Small intestine (tissue), 7 donors: ENCODE measurements around the gene JMJD6. TPM values are rescaled to one million over a fixed set of nuclear protein-coding genes. Genes with fewer than 3 reads are reported as not detected.
"Not testable (repeated sequence)": the region's sequence is repeated elsewhere in the genome, so short reads cannot be mapped to it uniquely, and the experiment has no call there.

Experiments
- DNase-seq, 2 donors: peaks; one replicate each; pipeline versions ENCODE4 v3.0.0 to v3.0.0-alpha.2; 2013
- FAIRE-seq: peaks from 2 replicates; lab custom pipeline; 2012; peaks lifted over from hg19 to GRCh38; lab: Jason Lieb, UNC
- H3K27ac ChIP-seq, 3 donors: one replicate each; pipeline ENCODE4 v1.5.1; 2013; ENCODE audit warnings: low read length in 2 of 3, mild to moderate bottlenecking in 2 of 3, control low read depth in 1 of 3, inconsistent platforms in 1 of 3, low read depth in 1 of 3, moderate library complexity in 1 of 3
- H3K27me3 ChIP-seq, 3 donors: one replicate each; pipeline ENCODE4 v1.6.1; 2013; ENCODE audit warnings: low read length in 3 of 3, inconsistent platforms in 1 of 3; ENCODE audit not compliant: control insufficient read depth in 3 of 3, insufficient read depth in 3 of 3
- H3K36me3 ChIP-seq, 3 donors: one replicate each; pipeline ENCODE4 v1.6.1; 2013; ENCODE audit warnings: low read length in 3 of 3, inconsistent platforms in 1 of 3, low read depth in 1 of 3, mild to moderate bottlenecking in 1 of 3, moderate library complexity in 1 of 3; ENCODE audit not compliant: control insufficient read depth in 3 of 3, insufficient read depth in 2 of 3
- H3K4me1 ChIP-seq, 3 donors: one replicate each; pipeline ENCODE4 v1.6.1; 2013; ENCODE audit warnings: low read length in 2 of 3, inconsistent platforms in 1 of 3, low read depth in 1 of 3, mild to moderate bottlenecking in 1 of 3, moderate library complexity in 1 of 3; ENCODE audit not compliant: control insufficient read depth in 3 of 3, insufficient read depth in 2 of 3
- H3K4me3 ChIP-seq, 3 donors: one replicate each; pipeline ENCODE4 v1.5.1; 2013; ENCODE audit warnings: low read length in 3 of 3, control low read depth in 1 of 3, inconsistent platforms in 1 of 3, low read depth in 1 of 3, mild to moderate bottlenecking in 1 of 3, moderate library complexity in 1 of 3
- H3K9me3 ChIP-seq, 2 donors: one replicate each; pipeline ENCODE4 v1.6.1; 2013; ENCODE audit warnings: low read depth in 1 of 2, low read length in 1 of 2; ENCODE audit not compliant: control insufficient read depth in 2 of 2, insufficient read depth in 1 of 2
- WGBS, 3 donors: extraction: QIAGEN DNeasy Blood & Tissue Kit; methylation state at CpG; one replicate each; pipeline ENCODE4 v1.1.7; 2013; 5-methylcytosine and 5-hydroxymethylcytosine counted together
- polyA plus RNA-seq, 4 donors: library from polyadenylated mRNA; stranded (reverse) in 3 of 4; unstranded in 1 of 4; fragments of 200-250 nt in 3 of 4; fragments of 120-200 nt in 1 of 4; gene quantifications; one replicate each; pipeline versions ENCODE4 v1.2.1 to v1.2.3, GENCODE V29; 2013
- donor health status: healthy with polysubstance abuse.
- donor health status: control.
- donor health status: control.
- donor health status: Bipolar disorder and iron deficiency.
- donor health status: healthy.

Gene JMJD6
- polyA plus RNA-seq, 4 donors: 24.2 to 56.6 (median 39.1) TPM

GRCh38 chr17:76752006-76752405 lies 25.6 kb upstream of the JMJD6 start:
- Histone ChIP-seq H3K36me3 (peaks cover 6 to 37% (median 6%) of the 10 kb centered on the region in 3 donors), H3K4me1 (no peaks in the 10 kb centered on the region), H3K27me3 (no peaks in the 10 kb centered on the region), H3K27ac (no peak overlapping the region), H3K4me3 (no peak overlapping the region), H3K9me3 (no peaks in the 10 kb centered on the region)
- WGBS, 3 donors: 77 to 88% (median 79%) methylated on average over 4 of the region's 4 CpGs
- DNase-seq (peak in 1 of 2 donors; percentile 26), FAIRE-seq (no peak)

- DNase-seq: no peak
- Histone ChIP-seq H3K9me3 (no peaks in the 10 kb centered on the region), H3K27me3 (no peaks in the 10 kb centered on the region), H3K27ac (no peak overlapping the region), H3K36me3 (peaks cover 3 to 35% (median 4%) of the 10 kb centered on the region in 3 donors), H3K4me1 (no peaks in the 10 kb centered on the region), H3K4me3 (no peak overlapping the region)
- WGBS, 3 donors: 94 to 95% (median 95%) methylated on average over 3 of the region's 3 CpGs
- FAIRE-seq: no peak
These were observed 25.1 kb upstream of the JMJD6 start for GRCh38 chr17:76751416-76751993.

- Histone ChIP-seq H3K27ac (no peak overlapping the region), H3K27me3 (no peaks in the 10 kb centered on the region), H3K4me3 (no peak overlapping the region), H3K4me1 (no peaks in the 10 kb centered on the region), H3K9me3 (no peaks in the 10 kb centered on the region), H3K36me3 (peaks cover 0 to 29% (median 11%) of the 10 kb centered on the region in 3 donors)
- DNase-seq (no peak), FAIRE-seq (no peak)
- 87 to 100% (median 100%) methylated on average over 1 of the region's 1 CpG for WGBS, 3 donors
These were observed 22.3 kb upstream of the JMJD6 start for GRCh38 chr17:76748657-76749056.

GRCh38 chr17:76747716-76748363 lies 21.4 kb upstream of the JMJD6 start:
- peaks cover 0 to 25% (median 13%) of the 10 kb centered on the region in 3 donors for H3K36me3 ChIP-seq
- WGBS, 3 donors: 84 to 87% (median 86%) methylated on average over 9 of the region's 9 CpGs

GRCh38 chr17:76745785-76746184 lies 19.4 kb upstream of the JMJD6 start:
- H3K4me1 ChIP-seq, H3K4me3 ChIP-seq, H3K27ac ChIP-seq, FAIRE-seq, DNase-seq, H3K9me3 ChIP-seq, H3K27me3 ChIP-seq: not testable (repeated sequence)
- peaks cover 6 to 31% (median 19%) of the 10 kb centered on the region in 3 donors for H3K36me3 ChIP-seq
- WGBS, 3 donors: 93 to 95% (median 94%) methylated on average over 6 of the region's 6 CpGs

More at GRCh38 chr17:76747716-76748363, 21.4 kb upstream of the JMJD6 start:
- H3K9me3 ChIP-seq: no peaks in the 10 kb centered on the region
- no peak overlapping the region for H3K27ac ChIP-seq
- H3K4me1 ChIP-seq: no peaks in the 10 kb centered on the region
- no peak overlapping the region for H3K4me3 ChIP-seq
- no peaks in the 10 kb centered on the region for H3K27me3 ChIP-seq
- DNase-seq (no peak), FAIRE-seq (no peak)

- DNase-seq (no peak), FAIRE-seq (no peak)
- Histone ChIP-seq H3K4me3 (no peak overlapping the region), H3K27me3 (no peaks in the 10 kb centered on the region), H3K4me1 (peaks cover 0 to 3% (median 0%) of the 10 kb centered on the region in 3 donors), H3K27ac (no peak overlapping the region), H3K9me3 (no peaks in the 10 kb centered on the region), H3K36me3 (peaks cover 6 to 31% (median 19%) of the 10 kb centered on the region in 3 donors)
- 74 to 98% (median 94%) methylated on average over 2 of the region's 2 CpGs for WGBS, 3 donors
These were observed 18.3 kb upstream of the JMJD6 start for GRCh38 chr17:76744747-76745146.

- Histone ChIP-seq H3K4me3 (no peak overlapping the region), H3K4me1 (peaks cover 0 to 13% (median 2%) of the 10 kb centered on the region in 3 donors), H3K27ac (peak overlapping the region in 1 of 3 donors; percentile 49), H3K9me3 (no peaks in the 10 kb centered on the region), H3K27me3 (no peaks in the 10 kb centered on the region), H3K36me3 (peaks cover 6 to 23% (median 19%) of the 10 kb centered on the region in 3 donors)
- FAIRE-seq: no peak
- no peak for DNase-seq
These were observed 16.6 kb upstream of the JMJD6 start for GRCh38 chr17:76742958-76743357.

- FAIRE-seq: no peak
- Histone ChIP-seq H3K36me3 (peaks cover 7 to 19% (median 18%) of the 10 kb centered on the region in 3 donors), H3K27me3 (no peaks in the 10 kb centered on the region), H3K27ac (no peak overlapping the region), H3K4me1 (peaks cover 0 to 13% (median 2%) of the 10 kb centered on the region in 3 donors), H3K9me3 (no peaks in the 10 kb centered on the region), H3K4me3 (no peak overlapping the region)
- WGBS, 3 donors: 69 to 91% (median 86%) methylated on average over 5 of the region's 5 CpGs
- no peak for DNase-seq
These were observed 14.1 kb upstream of the JMJD6 start for GRCh38 chr17:76740329-76741118.
